K562 (cell line): Measurements from ENCODE around the gene DIPK1A. TPM values are rescaled to one million over a fixed set of nuclear protein-coding genes. Genes with fewer than 3 reads are reported as not detected.

Experiments
- ADNP ChIP-seq: fragments of 200-800 bp; sonication (Bioruptor generic); IDR thresholded peaks from 2 replicates; pipeline ENCODE4 v1.6.1; 2016; ENCODE audit warnings: missing genetic modification characterization, missing compliant biosample characterization
- BMI1 ChIP-seq: fragments of 150-350 bp; IDR thresholded peaks from 2 replicates; pipeline ENCODE4 v1.6.1; 2014; ENCODE audit warnings: low read length
- FUS ChIP-seq: fragments of 200-400 bp; formaldehyde crosslinking; optimal IDR thresholded peaks from 2 replicates; pipeline ENCODE3; 2017; ENCODE audit warnings: low read depth, low read length
- GABPA ChIP-seq: fragments of 200-800 bp; sonication (Bioruptor generic); conservative IDR thresholded peaks from 2 replicates; pipeline ENCODE4 v1.6.1; 2016; ENCODE audit warnings: low read depth, missing genetic modification characterization, missing compliant biosample characterization
- HDAC2 ChIP-seq: fragments of 450-650 bp; IDR thresholded peaks from 2 replicates; pipeline ENCODE4 v1.6.1; 2016; ENCODE audit warnings: mild to moderate bottlenecking
- HDAC6 ChIP-seq: IDR thresholded peaks from 2 replicates; pipeline ENCODE4 v1.6.1; 2012; ENCODE audit warnings: low read depth, mild to moderate bottlenecking, control low read depth, inconsistent platforms, low read length, moderate library complexity
- HMG20B ChIP-seq: fragments of 250-450 bp; sonication (Bioruptor Pico); IDR thresholded peaks from 2 replicates; pipeline ENCODE4 v1.5.0; 2021; ENCODE audit warnings: mild to moderate bottlenecking
- ILK ChIP-seq: fragments of 450-650 bp; IDR thresholded peaks from 2 replicates; pipeline ENCODE4 v1.6.1; 2016; ENCODE audit warnings: missing genetic modification characterization, low read depth, mild to moderate bottlenecking, missing compliant biosample characterization, moderate library complexity, borderline replicate concordance
- RBM25 ChIP-seq: fragments of 200-400 bp; formaldehyde crosslinking; IDR thresholded peaks from 2 replicates; pipeline ENCODE4 v1.6.1; 2018; ENCODE audit warnings: low read length, low read depth, moderate library complexity; ENCODE audit not compliant: severe bottlenecking
- TOE1 ChIP-seq, 2 experiments: fragments of 450-650 bp in 1 of 2; sonication (generic) in 1 of 2; formaldehyde crosslinking in 1 of 2; IDR thresholded peaks; 2 replicates each; pipeline versions ENCODE4 v1.7.1 to v1.8.0; 2016 to 2022; ENCODE audit warnings: borderline replicate concordance in 2 of 2, mild to moderate bottlenecking in 2 of 2, antibody characterized with exemption in 1 of 2, inconsistent platforms in 1 of 2, low read depth in 1 of 2, missing genetic modification reagents in 1 of 2, moderate library complexity in 1 of 2
- ZEB2 ChIP-seq: fragments of 450-650 bp; IDR thresholded peaks from 2 replicates; pipeline ENCODE4 v1.6.1; 2016
- ZKSCAN1 ChIP-seq: fragments of 150-350 bp; IDR thresholded peaks from 2 replicates; pipeline ENCODE4 v1.6.1; 2016; ENCODE audit warnings: low read depth, low read length
- ZKSCAN8 ChIP-seq: fragments of 200-800 bp; sonication (Bioruptor generic); IDR thresholded peaks from 2 replicates; pipeline ENCODE4 v1.6.1; 2016; ENCODE audit warnings: missing genetic modification characterization, missing compliant biosample characterization
- ZNF143 ChIP-seq: sonication (generic); formaldehyde crosslinking; IDR thresholded peaks from 2 replicates; pipeline ENCODE4 v1.9.0; 2022; ENCODE audit warnings: mild to moderate bottlenecking, missing genetic modification reagents
- ZNF184 ChIP-seq: sonication (generic); formaldehyde crosslinking; IDR thresholded peaks from 2 replicates; pipeline ENCODE4 v1.5.0; 2020; ENCODE audit warnings: missing genetic modification reagents
- ZNF507 ChIP-seq: conservative IDR thresholded peaks from 2 replicates; pipeline ENCODE4 v1.6.1; 2017; ENCODE audit warnings: missing genetic modification characterization, missing compliant biosample characterization
- ZNF695 ChIP-seq: fragments of 450-650 bp; formaldehyde crosslinking; IDR thresholded peaks from 2 replicates; pipeline ENCODE4 v1.4.0; 2020; ENCODE audit warnings: mild to moderate bottlenecking, moderate library complexity
- polyA plus RNA-seq, 8 experiments: library from polyadenylated mRNA; depleted of rRNA in 4 of 8; stranded (reverse) in 5 of 8; unstranded in 3 of 8; fragments of >200 nt; fragmentation: Nextera tagmentation in 2 of 8; fragmentation: Illumina TruSeq in 1 of 8; extraction: Ambion mirVana in 2 of 8; extraction: Trizol in 1 of 8; gene quantifications; 2 replicates each; pipeline versions ENCODE4 v1.2.1 to v1.2.3, GENCODE V29; 2011 to 2014; ENCODE audit warnings: inconsistent platforms in 1 of 8, missing spikeins in 1 of 8
- total RNA-seq, 7 experiments: library from RNA; depleted of rRNA in 6 of 7; stranded (reverse); fragments of >200 nt in 6 of 7; fragmentation: Illumina TruSeq in 2 of 7; extraction: Trizol in 2 of 7; gene quantifications; 2 replicates each; pipeline versions ENCODE4 v1.2.1 to v1.2.3, GENCODE V29; 2011 to 2021; ENCODE audit warnings: low replicate concordance in 1 of 7
- TF ChIP-seq, protein P1 (sequence below): sonication (generic); formaldehyde crosslinking; IDR thresholded peaks from 2 replicates; pipeline ENCODE4 v1.8.0; 2022; ENCODE audit warnings: missing genetic modification reagents, mild to moderate bottlenecking, borderline replicate concordance
- TF ChIP-seq, protein P2 (sequence below): IDR thresholded peaks from 2 replicates; pipeline ENCODE4 v1.6.1; 2012; ENCODE audit warnings: low read depth, low read length, improper control_type of control experiment, borderline replicate concordance
- TF ChIP-seq, protein P3 (sequence below): fragments of 250-450 bp; sonication (Bioruptor Pico); IDR thresholded peaks from 2 replicates; pipeline ENCODE4 v1.4.0; 2020; ENCODE audit warnings: mild to moderate bottlenecking, moderate library complexity
- TF ChIP-seq, protein P4 (sequence below): fragments of 150-350 bp; conservative IDR thresholded peaks from 2 replicates; pipeline ENCODE4 v1.6.1; 2014; ENCODE audit warnings: low read length

The DIPK1A gene
- total and polyA plus RNA-seq, 9 of the 15 experiments (the other 6 are each of a cell fraction or from before 2014, with no cell fraction given), result 0.54 to 2.5 (median 1.3) TPM

DNA sequence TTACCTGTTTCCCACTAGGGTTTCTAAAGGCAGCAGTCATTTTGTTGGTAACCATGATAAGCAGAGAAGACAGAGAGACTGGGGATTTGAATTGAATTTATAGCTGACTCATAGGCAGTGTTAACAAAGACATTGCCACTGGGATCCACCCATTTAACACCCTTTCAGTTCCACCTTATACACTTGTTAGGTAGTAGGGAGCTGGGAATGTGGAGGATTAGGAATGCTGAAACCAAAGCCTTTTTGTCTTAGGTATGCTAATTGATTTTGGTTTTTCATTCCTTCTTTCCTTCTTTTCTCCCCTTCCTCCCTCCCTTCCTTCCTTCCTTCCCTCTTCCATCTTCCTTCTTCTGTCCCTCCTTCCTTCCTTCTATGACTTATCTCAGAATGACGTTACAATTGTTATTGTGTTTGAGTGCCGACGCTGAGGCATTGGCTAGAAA is 168.9 kb downstream of the DIPK1A start (continued):
- TF ChIP-seq, protein P1, sequence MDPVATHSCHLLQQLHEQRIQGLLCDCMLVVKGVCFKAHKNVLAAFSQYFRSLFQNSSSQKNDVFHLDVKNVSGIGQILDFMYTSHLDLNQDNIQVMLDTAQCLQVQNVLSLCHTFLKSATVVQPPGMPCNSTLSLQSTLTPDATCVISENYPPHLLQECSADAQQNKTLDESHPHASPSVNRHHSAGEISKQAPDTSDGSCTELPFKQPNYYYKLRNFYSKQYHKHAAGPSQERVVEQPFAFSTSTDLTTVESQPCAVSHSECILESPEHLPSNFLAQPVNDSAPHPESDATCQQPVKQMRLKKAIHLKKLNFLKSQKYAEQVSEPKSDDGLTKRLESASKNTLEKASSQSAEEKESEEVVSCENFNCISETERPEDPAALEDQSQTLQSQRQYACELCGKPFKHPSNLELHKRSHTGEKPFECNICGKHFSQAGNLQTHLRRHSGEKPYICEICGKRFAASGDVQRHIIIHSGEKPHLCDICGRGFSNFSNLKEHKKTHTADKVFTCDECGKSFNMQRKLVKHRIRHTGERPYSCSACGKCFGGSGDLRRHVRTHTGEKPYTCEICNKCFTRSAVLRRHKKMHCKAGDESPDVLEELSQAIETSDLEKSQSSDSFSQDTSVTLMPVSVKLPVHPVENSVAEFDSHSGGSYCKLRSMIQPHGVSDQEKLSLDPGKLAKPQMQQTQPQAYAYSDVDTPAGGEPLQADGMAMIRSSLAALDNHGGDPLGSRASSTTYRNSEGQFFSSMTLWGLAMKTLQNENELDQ, result no peak
- TF ChIP-seq HMG20B (no peak), ZNF143 (CRISPR knock-in tag) (no peak), HDAC2 (peak; percentile 82), ZNF184 (CRISPR knock-in tag) (no peak), FUS (no peak), RBM25 (no peak), ZNF507 (tag) (no peak), TOE1 (IDR thresholded peaks at IDR 0.05; ENCODE audit: borderline replicate concordance) (peak; percentile 62; the same call in 1 of the 2 replicates), TOE1 (CRISPR knock-in tag; IDR thresholded peaks at IDR 0.05; ENCODE audit: borderline replicate concordance, low read depth) (no peak), ZEB2 (0 out of 2 replicates have a peak, but pooled peaks have one; percentile 14), ZNF695 (CRISPR knock-in tag) (no peak), ZKSCAN1 (no peak), ZKSCAN8 (CRISPR knock-in tag) (no peak), GABPA (tag) (0 out of 2 replicates have a peak, but pooled peaks have one; percentile 13), ILK (tag) (no peak), BMI1 (no peak), ADNP (tag) (0 out of 2 replicates have a peak, but pooled peaks have one; percentile 44), HDAC6 (no peak)
- TF ChIP-seq, protein P2, sequence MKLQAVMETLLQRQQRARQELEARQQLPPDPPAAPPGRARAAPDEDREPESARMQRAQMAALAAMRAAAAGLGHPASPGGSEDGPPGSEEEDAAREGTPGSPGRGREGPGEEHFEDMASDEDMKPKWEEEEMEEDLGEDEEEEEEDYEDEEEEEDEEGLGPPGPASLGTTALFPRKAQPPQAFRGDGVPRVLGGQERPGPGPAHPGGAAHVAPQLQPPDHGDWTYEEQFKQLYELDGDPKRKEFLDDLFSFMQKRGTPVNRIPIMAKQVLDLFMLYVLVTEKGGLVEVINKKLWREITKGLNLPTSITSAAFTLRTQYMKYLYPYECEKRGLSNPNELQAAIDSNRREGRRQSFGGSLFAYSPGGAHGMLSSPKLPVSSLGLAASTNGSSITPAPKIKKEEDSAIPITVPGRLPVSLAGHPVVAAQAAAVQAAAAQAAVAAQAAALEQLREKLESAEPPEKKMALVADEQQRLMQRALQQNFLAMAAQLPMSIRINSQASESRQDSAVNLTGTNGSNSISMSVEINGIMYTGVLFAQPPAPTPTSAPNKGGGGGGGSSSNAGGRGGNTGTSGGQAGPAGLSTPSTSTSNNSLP, result peak; percentile 93
- TF ChIP-seq, protein P3, sequence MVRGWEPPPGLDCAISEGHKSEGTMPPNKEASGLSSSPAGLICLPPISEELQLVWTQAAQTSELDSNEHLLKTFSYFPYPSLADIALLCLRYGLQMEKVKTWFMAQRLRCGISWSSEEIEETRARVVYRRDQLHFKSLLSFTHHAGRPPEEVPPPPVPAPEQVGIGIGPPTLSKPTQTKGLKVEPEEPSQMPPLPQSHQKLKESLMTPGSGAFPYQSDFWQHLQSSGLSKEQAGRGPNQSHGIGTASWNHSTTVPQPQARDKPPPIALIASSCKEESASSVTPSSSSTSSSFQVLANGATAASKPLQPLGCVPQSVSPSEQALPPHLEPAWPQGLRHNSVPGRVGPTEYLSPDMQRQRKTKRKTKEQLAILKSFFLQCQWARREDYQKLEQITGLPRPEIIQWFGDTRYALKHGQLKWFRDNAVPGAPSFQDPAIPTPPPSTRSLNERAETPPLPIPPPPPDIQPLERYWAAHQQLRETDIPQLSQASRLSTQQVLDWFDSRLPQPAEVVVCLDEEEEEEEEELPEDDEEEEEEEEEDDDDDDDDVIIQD, result no peak
- TF ChIP-seq, protein P4, sequence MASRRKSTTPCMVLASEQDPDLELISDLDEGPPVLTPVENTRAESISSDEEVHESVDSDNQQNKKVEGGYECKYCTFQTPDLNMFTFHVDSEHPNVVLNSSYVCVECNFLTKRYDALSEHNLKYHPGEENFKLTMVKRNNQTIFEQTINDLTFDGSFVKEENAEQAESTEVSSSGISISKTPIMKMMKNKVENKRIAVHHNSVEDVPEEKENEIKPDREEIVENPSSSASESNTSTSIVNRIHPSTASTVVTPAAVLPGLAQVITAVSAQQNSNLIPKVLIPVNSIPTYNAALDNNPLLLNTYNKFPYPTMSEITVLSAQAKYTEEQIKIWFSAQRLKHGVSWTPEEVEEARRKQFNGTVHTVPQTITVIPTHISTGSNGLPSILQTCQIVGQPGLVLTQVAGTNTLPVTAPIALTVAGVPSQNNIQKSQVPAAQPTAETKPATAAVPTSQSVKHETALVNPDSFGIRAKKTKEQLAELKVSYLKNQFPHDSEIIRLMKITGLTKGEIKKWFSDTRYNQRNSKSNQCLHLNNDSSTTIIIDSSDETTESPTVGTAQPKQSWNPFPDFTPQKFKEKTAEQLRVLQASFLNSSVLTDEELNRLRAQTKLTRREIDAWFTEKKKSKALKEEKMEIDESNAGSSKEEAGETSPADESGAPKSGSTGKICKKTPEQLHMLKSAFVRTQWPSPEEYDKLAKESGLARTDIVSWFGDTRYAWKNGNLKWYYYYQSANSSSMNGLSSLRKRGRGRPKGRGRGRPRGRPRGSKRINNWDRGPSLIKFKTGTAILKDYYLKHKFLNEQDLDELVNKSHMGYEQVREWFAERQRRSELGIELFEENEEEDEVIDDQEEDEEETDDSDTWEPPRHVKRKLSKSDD, result no peak
